ENCODE results near the gene MSH6.

The MSH6 gene

GRCh38 chr2:47778698-47779425 is 4.1 kb upstream of the MSH6 start:
- DNase-seq: no peak

- DNase-seq: no peak
Measured at GRCh38 chr2:47779426-47779790, 3.5 kb upstream of the MSH6 start.

GRCh38 chr2:47782381-47782670 is 619 bp upstream of the MSH6 start:
- DNase-seq: no peak

GRCh38 chr2:47783486-47784351 is 774 bp downstream of the MSH6 start:
- peak in 45 of 58 donors; percentile 14 to 74 (median 52) for DNase-seq

GRCh38 chr2:47784352-47784851 is 1.5 kb downstream of the MSH6 start:
- DNase-seq: peak in 3 of 58 donors; percentile 8 to 16 (median 14)

GRCh38 chr2:47785986-47786385 is 3.0 kb downstream of the MSH6 start:
- peak in 1 of 58 donors; percentile 22 for DNase-seq

- DNase-seq: no peak
Measured at GRCh38 chr2:47796090-47796697, 13.2 kb downstream of the MSH6 start.

- no peak for DNase-seq
Measured at GRCh38 chr2:47798631-47799030, 15.7 kb downstream of the MSH6 start.

GRCh38 chr2:47799031-47799609 is 16.2 kb downstream of the MSH6 start:
- DNase-seq: no peak

GRCh38 chr2:47801118-47801517 is 18.2 kb downstream of the MSH6 start:
- DNase-seq: no peak

GRCh38 chr2:47803363-47803762 is 20.4 kb downstream of the MSH6 start:
- DNase-seq: no peak

GRCh38 chr2:47803770-47804169 is 20.8 kb downstream of the MSH6 start:
- DNase-seq: no peak

- DNase-seq: no peak
Measured at GRCh38 chr2:47805850-47806249, 22.9 kb downstream of the MSH6 start.

- DNase-seq: no peak
Measured at GRCh38 chr2:47808614-47809013, 25.7 kb downstream of the MSH6 start.

GRCh38 chr2:47809903-47810302 is 27.0 kb downstream of the MSH6 start:
- DNase-seq: no peak

- no peak for DNase-seq
Measured at GRCh38 chr2:47810850-47811249, 27.9 kb downstream of the MSH6 start.

- no peak for DNase-seq
Measured at GRCh38 chr2:47811668-47812067, 28.7 kb downstream of the MSH6 start.

GRCh38 chr2:47815764-47816163 is 32.8 kb downstream of the MSH6 start:
- DNase-seq: no peak

- no peak for DNase-seq
Measured at GRCh38 chr2:47818777-47819176, 35.8 kb downstream of the MSH6 start.

- DNase-seq: no peak
Measured at GRCh38 chr2:47819834-47820233, 36.9 kb downstream of the MSH6 start.

GRCh38 chr2:47822518-47822917 is 39.6 kb downstream of the MSH6 start:
- DNase-seq: no peak

GRCh38 chr2:47833516-47833968 is 50.6 kb downstream of the MSH6 start:
- DNase-seq: no peak

Measured in anterior cingulate cortex (tissue), 58 donors.